WTC11 (cell line): ENCODE measurements around the gene ATL1. TPM values are rescaled to one million over a fixed set of nuclear protein-coding genes. Genes with fewer than 3 reads are reported as not detected.
A peak's percentile ranks its signal among the peaks of the same experiment; 100 is the strongest.

ENCODE experiments used
- ATAC-seq: fragments of 200-7000 bp; cut with Tn5 transposase; 2 replicates; pipeline ENCODE4 v1.10.0; 2021; ENCODE audit warnings: mild to moderate bottlenecking, moderate library complexity
- CTCF ChIA-PET: fragments of 300-600 bp; sonication (Branson Sonifier 250); formaldehyde crosslinking; loops from one replicate; lab custom pipeline; 2021; ENCODE audit warnings: antibody characterized with exemption; lab: Charles Lee
- POLR2A ChIA-PET: fragments of 350-600 bp; sonication (Branson Sonifier 250); formaldehyde crosslinking; loops from one replicate; lab custom pipeline; 2021; ENCODE audit warnings: antibody characterized with exemption; lab: Charles Lee
- DNase-seq: peaks from one replicate; pipeline ENCODE4 v3.0.0; 2021; ENCODE audit warnings: low spot score
- H3K27ac Mint-ChIP-seq: 2 replicates; pipeline ENCODE4 v1.8.0; 2021; ENCODE audit warnings: mixed read lengths
- H3K27me3 Mint-ChIP-seq: 2 replicates; pipeline ENCODE4 v1.8.0; 2021; ENCODE audit warnings: low read depth, mild to moderate bottlenecking, moderate library complexity, mixed read lengths
- H3K36me3 Mint-ChIP-seq: 2 replicates; pipeline ENCODE4 v1.8.0; 2021; ENCODE audit warnings: mixed read lengths
- H3K4me1 Mint-ChIP-seq: 2 replicates; pipeline ENCODE4 v1.8.0; 2022; ENCODE audit warnings: mixed read lengths
- H3K4me3 Mint-ChIP-seq: 2 replicates; pipeline ENCODE4 v1.8.0; 2021; ENCODE audit warnings: mild to moderate bottlenecking, moderate library complexity, mixed read lengths
- H3K9me3 Mint-ChIP-seq: 2 replicates; pipeline ENCODE4 v1.8.0; 2021; ENCODE audit warnings: mixed read lengths
- CBFB ChIP-seq: sonication (generic); formaldehyde crosslinking; IDR thresholded peaks from 2 replicates; pipeline ENCODE4 v1.8.1; 2022; ENCODE audit warnings: mild to moderate bottlenecking, low read depth, missing genetic modification reagents
- CREM ChIP-seq: sonication (generic); formaldehyde crosslinking; IDR thresholded peaks from 2 replicates; pipeline ENCODE4 v1.8.1; 2022; ENCODE audit warnings: mild to moderate bottlenecking, missing genetic modification reagents, moderate library complexity
- NR1H2 ChIP-seq: sonication (generic); formaldehyde crosslinking; IDR thresholded peaks from 2 replicates; pipeline ENCODE4 v1.9.0; 2021; ENCODE audit warnings: mild to moderate bottlenecking, moderate library complexity, missing genetic modification reagents
- PRRX2 ChIP-seq: fragments of 250-450 bp; sonication (Bioruptor Pico); IDR thresholded peaks from 2 replicates; pipeline ENCODE4 v1.8.0; 2021; ENCODE audit warnings: mild to moderate bottlenecking
- RELA ChIP-seq: sonication (generic); formaldehyde crosslinking; IDR thresholded peaks from 2 replicates; pipeline ENCODE4 v1.8.1; 2022; ENCODE audit warnings: missing genetic modification reagents, mild to moderate bottlenecking, borderline replicate concordance
- SMAD3 ChIP-seq: sonication (generic); formaldehyde crosslinking; IDR thresholded peaks from 2 replicates; pipeline ENCODE4 v1.8.0; 2022; ENCODE audit warnings: missing genetic modification reagents, mild to moderate bottlenecking, borderline replicate concordance
- SOX15 ChIP-seq: fragments of 250-450 bp; sonication (Bioruptor Pico); IDR thresholded peaks from 2 replicates; pipeline ENCODE4 v1.9.0; 2021; ENCODE audit warnings: mild to moderate bottlenecking
- TP53 ChIP-seq: sonication (generic); formaldehyde crosslinking; IDR thresholded peaks from 2 replicates; pipeline ENCODE4 v1.8.1; 2023; ENCODE audit warnings: mild to moderate bottlenecking, missing genetic modification reagents
- ZBTB21 ChIP-seq: sonication (generic); formaldehyde crosslinking; IDR thresholded peaks from 2 replicates; pipeline ENCODE4 v1.8.1; 2023; ENCODE audit warnings: mild to moderate bottlenecking, missing genetic modification reagents, borderline replicate concordance
- ZNF281 ChIP-seq: sonication (generic); formaldehyde crosslinking; IDR thresholded peaks from 2 replicates; pipeline ENCODE4 v1.8.0; 2023; ENCODE audit warnings: mild to moderate bottlenecking, missing genetic modification reagents
- ZNF425 ChIP-seq: fragments of 250-450 bp; sonication (Bioruptor Pico); conservative IDR thresholded peaks from 2 replicates; pipeline ENCODE4 v1.9.0; 2021; ENCODE audit warnings: mild to moderate bottlenecking
- total RNA-seq: library from RNA; stranded (reverse); gene quantifications from 3 replicates; pipeline ENCODE4 v1.2.3, GENCODE V29; 2021
- TF ChIP-seq, protein P1 (sequence below): sonication (generic); formaldehyde crosslinking; IDR thresholded peaks from 2 replicates; pipeline ENCODE4 v1.8.1; 2023; ENCODE audit warnings: mild to moderate bottlenecking, missing genetic modification reagents
- TF ChIP-seq, protein P2 (sequence below): fragments of 250-450 bp; sonication (Bioruptor Pico); IDR thresholded peaks from 2 replicates; pipeline ENCODE4 v1.9.0; 2021; ENCODE audit warnings: moderate library complexity, mild to moderate bottlenecking, inconsistent platforms, borderline replicate concordance
- TF ChIP-seq, protein P3 (sequence below): fragments of 200-600 bp; IDR thresholded peaks from 2 replicates; pipeline ENCODE4 v1.8.0; 2022; ENCODE audit warnings: antibody characterized with exemption

ATL1 gene
- total RNA-seq, 1 experiment from 2014 or later = 3.7 TPM

GRCh38 chr14:50667996-50668825, 108.3 kb downstream of the ATL1 start, which contains the start of gene SAV1 (continued):
- TF ChIP-seq, protein P1, sequence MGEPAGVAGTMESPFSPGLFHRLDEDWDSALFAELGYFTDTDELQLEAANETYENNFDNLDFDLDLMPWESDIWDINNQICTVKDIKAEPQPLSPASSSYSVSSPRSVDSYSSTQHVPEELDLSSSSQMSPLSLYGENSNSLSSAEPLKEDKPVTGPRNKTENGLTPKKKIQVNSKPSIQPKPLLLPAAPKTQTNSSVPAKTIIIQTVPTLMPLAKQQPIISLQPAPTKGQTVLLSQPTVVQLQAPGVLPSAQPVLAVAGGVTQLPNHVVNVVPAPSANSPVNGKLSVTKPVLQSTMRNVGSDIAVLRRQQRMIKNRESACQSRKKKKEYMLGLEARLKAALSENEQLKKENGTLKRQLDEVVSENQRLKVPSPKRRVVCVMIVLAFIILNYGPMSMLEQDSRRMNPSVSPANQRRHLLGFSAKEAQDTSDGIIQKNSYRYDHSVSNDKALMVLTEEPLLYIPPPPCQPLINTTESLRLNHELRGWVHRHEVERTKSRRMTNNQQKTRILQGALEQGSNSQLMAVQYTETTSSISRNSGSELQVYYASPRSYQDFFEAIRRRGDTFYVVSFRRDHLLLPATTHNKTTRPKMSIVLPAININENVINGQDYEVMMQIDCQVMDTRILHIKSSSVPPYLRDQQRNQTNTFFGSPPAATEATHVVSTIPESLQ = no peak
- TF ChIP-seq TP53 (CRISPR knock-in tag) (peak; percentile 84), ZBTB21 (CRISPR knock-in tag) (peak; percentile 80; the same call in 1 of the 2 replicates), CREM (CRISPR knock-in tag) (peak; percentile 60; the same call in 1 of the 2 replicates), SOX15 (CRISPR knock-in tag) (no peak), PRRX2 (CRISPR knock-in tag) (no peak), ZNF425 (CRISPR knock-in tag) (no peak), ZNF281 (CRISPR knock-in tag) (peak; percentile 80)
- TF ChIP-seq, protein P2, sequence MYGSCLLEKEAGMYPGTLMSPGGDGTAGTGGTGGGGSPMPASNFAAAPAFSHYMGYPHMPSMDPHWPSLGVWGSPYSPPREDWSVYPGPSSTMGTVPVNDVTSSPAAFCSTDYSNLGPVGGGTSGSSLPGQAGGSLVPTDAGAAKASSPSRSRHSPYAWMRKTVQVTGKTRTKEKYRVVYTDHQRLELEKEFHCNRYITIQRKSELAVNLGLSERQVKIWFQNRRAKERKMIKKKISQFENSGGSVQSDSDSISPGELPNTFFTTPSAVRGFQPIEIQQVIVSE (CRISPR knock-in tag) = peak; percentile 82; the same call in 1 of the 2 replicates
- TF ChIP-seq, protein P3, sequence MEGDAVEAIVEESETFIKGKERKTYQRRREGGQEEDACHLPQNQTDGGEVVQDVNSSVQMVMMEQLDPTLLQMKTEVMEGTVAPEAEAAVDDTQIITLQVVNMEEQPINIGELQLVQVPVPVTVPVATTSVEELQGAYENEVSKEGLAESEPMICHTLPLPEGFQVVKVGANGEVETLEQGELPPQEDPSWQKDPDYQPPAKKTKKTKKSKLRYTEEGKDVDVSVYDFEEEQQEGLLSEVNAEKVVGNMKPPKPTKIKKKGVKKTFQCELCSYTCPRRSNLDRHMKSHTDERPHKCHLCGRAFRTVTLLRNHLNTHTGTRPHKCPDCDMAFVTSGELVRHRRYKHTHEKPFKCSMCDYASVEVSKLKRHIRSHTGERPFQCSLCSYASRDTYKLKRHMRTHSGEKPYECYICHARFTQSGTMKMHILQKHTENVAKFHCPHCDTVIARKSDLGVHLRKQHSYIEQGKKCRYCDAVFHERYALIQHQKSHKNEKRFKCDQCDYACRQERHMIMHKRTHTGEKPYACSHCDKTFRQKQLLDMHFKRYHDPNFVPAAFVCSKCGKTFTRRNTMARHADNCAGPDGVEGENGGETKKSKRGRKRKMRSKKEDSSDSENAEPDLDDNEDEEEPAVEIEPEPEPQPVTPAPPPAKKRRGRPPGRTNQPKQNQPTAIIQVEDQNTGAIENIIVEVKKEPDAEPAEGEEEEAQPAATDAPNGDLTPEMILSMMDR = no peak

- ChIA-PET POLR2A (interaction anchor here (0.5 to 1.4 kb wide), 5 partner anchors 9 to 807 kb away, joined by 3 to 5 read pairs (median 3); partner anchors contain the start of gene DMAC2L), CTCF (interaction anchor here (1.0 to 1.4 kb wide), 3 partner anchors 68 to 192 kb away, joined by 3 to 6 read pairs (median 5); no protein-coding TSS in a partner anchor)
- peaks cover 12% of the 10 kb centered on the region for H3K36me3 Mint-ChIP-seq
Measured at GRCh38 chr14:50668826-50669143, 108.8 kb downstream of the ATL1 start.

More at GRCh38 chr14:50668826-50669143, 108.8 kb downstream of the ATL1 start:
- Mint-ChIP-seq H3K4me1 (peaks cover 19% of the 10 kb centered on the region), H3K4me3 (no peak overlapping the region), H3K27me3 (no peaks in the 10 kb centered on the region), H3K27ac (no peak overlapping the region), H3K9me3 (no peaks in the 10 kb centered on the region)
- DNase-seq (no peak), ATAC-seq (no peak)
- TF ChIP-seq CBFB (CRISPR knock-in tag) (no peak), RELA (CRISPR knock-in tag) (no peak), SMAD3 (CRISPR knock-in tag) (no peak), NR1H2 (CRISPR knock-in tag) (no peak)
